HepG2 (cell line): ENCODE data around the gene SFPQ. TPM values are rescaled to one million over a fixed set of nuclear protein-coding genes. Genes with fewer than 3 reads are reported as not detected.

ENCODE experiments used
- ASH2L ChIP-seq: fragments of 300-600, 200-600 bp; sonication (generic); IDR thresholded peaks from 2 replicates; pipeline ENCODE4 v1.7.0; 2017; ENCODE audit warnings: low read depth, mild to moderate bottlenecking, moderate library complexity, mixed read lengths, low read length; ENCODE audit not compliant: insufficient read length
- DBP ChIP-seq: sonication (generic); formaldehyde crosslinking; IDR thresholded peaks from 2 replicates; pipeline ENCODE4 v1.4.0; 2020; ENCODE audit warnings: missing genetic modification reagents; ENCODE audit errors: not compliant biosample characterization
- FOXA3 ChIP-seq: IDR thresholded peaks from 2 replicates; pipeline ENCODE4 v1.6.1; 2016; ENCODE audit warnings: missing genetic modification reagents, missing compliant biosample characterization
- KAT2B ChIP-seq: fragments of 150-350 bp; IDR thresholded peaks from 2 replicates; pipeline ENCODE4 v1.6.1; 2014; ENCODE audit warnings: low read depth, low read length, borderline replicate concordance
- KLF6 ChIP-seq: IDR thresholded peaks from 2 replicates; pipeline ENCODE4 v1.8.0; 2016; ENCODE audit warnings: missing biosample characterization, missing genetic modification reagents
- MTF1 ChIP-seq: sonication (generic); formaldehyde crosslinking; IDR thresholded peaks from 2 replicates; pipeline ENCODE4 v1.5.0; 2020; ENCODE audit warnings: missing genetic modification reagents
- RBM22 ChIP-seq: fragments of 200-400 bp; formaldehyde crosslinking; optimal IDR thresholded peaks from 2 replicates; pipeline ENCODE3; 2017; ENCODE audit warnings: mild to moderate bottlenecking, low read length, moderate library complexity
- REL ChIP-seq: sonication (generic); formaldehyde crosslinking; conservative IDR thresholded peaks from 2 replicates; pipeline ENCODE4 v1.8.0; 2022; ENCODE audit warnings: mild to moderate bottlenecking, missing genetic modification reagents, moderate library complexity
- SCMH1 ChIP-seq: sonication (generic); formaldehyde crosslinking; IDR thresholded peaks from 2 replicates; pipeline ENCODE4 v1.9.0; 2021; ENCODE audit warnings: missing genetic modification reagents, mild to moderate bottlenecking, borderline replicate concordance
- SOX6 ChIP-seq, 2 experiments: fragments of 450-650 bp in 1 of 2; sonication (generic) in 1 of 2; formaldehyde crosslinking in 1 of 2; IDR thresholded peaks; 2 replicates each; pipeline versions ENCODE4 v1.4.0 to v1.6.1; 2017 to 2020; ENCODE audit warnings: antibody characterized with exemption in 1 of 2, mild to moderate bottlenecking in 1 of 2, missing genetic modification reagents in 1 of 2
- YEATS2 ChIP-seq: sonication (generic); formaldehyde crosslinking; IDR thresholded peaks from 2 replicates; pipeline ENCODE4 v1.4.0; 2020; ENCODE audit warnings: missing genetic modification reagents, borderline replicate concordance
- ZBED4 ChIP-seq: sonication (generic); formaldehyde crosslinking; IDR thresholded peaks from 2 replicates; pipeline ENCODE4 v1.4.0; 2020; ENCODE audit warnings: missing genetic modification reagents, borderline replicate concordance
- ZBTB43 ChIP-seq: sonication (generic); formaldehyde crosslinking; conservative IDR thresholded peaks from 2 replicates; pipeline ENCODE4 v1.4.0; 2020; ENCODE audit warnings: missing genetic modification reagents
- ZHX1 ChIP-seq: sonication (generic); formaldehyde crosslinking; IDR thresholded peaks from 2 replicates; pipeline ENCODE4 v1.8.1; 2022; ENCODE audit warnings: low read depth, mild to moderate bottlenecking, missing genetic modification reagents
- ZNF569 ChIP-seq: sonication (generic); formaldehyde crosslinking; IDR thresholded peaks from 2 replicates; pipeline ENCODE4 v1.5.0; 2020; ENCODE audit warnings: mild to moderate bottlenecking, missing genetic modification reagents, moderate library complexity, borderline replicate concordance
- ZNF713 ChIP-seq: sonication (generic); formaldehyde crosslinking; IDR thresholded peaks from 2 replicates; pipeline ENCODE4 v1.4.0; 2020; ENCODE audit warnings: mild to moderate bottlenecking, missing genetic modification reagents
- ZZZ3 ChIP-seq: sonication (generic); formaldehyde crosslinking; IDR thresholded peaks from 2 replicates; pipeline ENCODE4 v1.4.0; 2020; ENCODE audit warnings: missing genetic modification reagents, mild to moderate bottlenecking, borderline replicate concordance
- polyA plus RNA-seq, 8 experiments: library from polyadenylated mRNA; depleted of rRNA in 3 of 8; stranded (reverse) in 7 of 8; unstranded in 1 of 8; fragments of >200 nt; fragmentation: Illumina TruSeq in 4 of 8; extraction: Trizol in 4 of 8; gene quantifications; 2 replicates each; pipeline versions ENCODE4 v1.2.1 to v1.2.3, GENCODE V29; 2011 to 2016; ENCODE audit warnings: low read depth in 4 of 8, missing spikeins in 1 of 8, mixed read lengths in 1 of 8; ENCODE audit not compliant: insufficient read depth in 1 of 8
- total RNA-seq, 5 experiments: library from RNA; depleted of rRNA; stranded (reverse); fragments of >200 nt; fragmentation: Illumina TruSeq; extraction: Trizol; gene quantifications; 2 replicates each; pipeline ENCODE4 v1.2.3, GENCODE V29; 2016; ENCODE audit warnings: low read depth in 1 of 5

Gene SFPQ
- total and polyA plus RNA-seq, 2 of the 13 experiments (the other 11 are each of a cell fraction or from before 2014, with no cell fraction given) = 101 to 292 TPM

- TF ChIP-seq ZBTB43 (no peak; the same call in 1 of the 2 replicates), YEATS2 (CRISPR knock-in tag) (peak; percentile 78), ZHX1 (CRISPR knock-in tag) (no peak; the same call in 1 of the 2 replicates), MTF1 (CRISPR knock-in tag) (no peak), ZZZ3 (no peak), ZBED4 (CRISPR knock-in tag) (0 out of 2 replicates have a peak, but pooled peaks have one; percentile 47), SOX6 (IDR thresholded peaks at IDR 0.05) (no peak), SOX6 (CRISPR knock-in tag; IDR thresholded peaks at IDR 0.05) (0 out of 2 replicates have a peak, but pooled peaks have one; percentile 25), SCMH1 (CRISPR knock-in tag) (no peak), KLF6 (CRISPR knock-in tag) (peak; percentile 64; the same call in 1 of the 2 replicates), KAT2B (no peak), FOXA3 (CRISPR knock-in tag) (peak; percentile 50), ZNF713 (no peak), RBM22 (no peak), DBP (CRISPR knock-in tag) (peak; percentile 20), ASH2L (peak; percentile 47), REL (CRISPR knock-in tag) (no peak), ZNF569 (CRISPR knock-in tag) (no peak)
These were observed at the start of gene SFPQ (continued) for GRCh38 chr1:35192853-35193664.
